ENCODE measurements around the gene KLF7.

KLF7 gene

GRCh38 chr2:207123335-207123744 is 42.4 kb downstream of the KLF7 start:
- no peak for DNase-seq

- DNase-seq, result no peak
Measured at GRCh38 chr2:207122651-207123334, 43.0 kb downstream of the KLF7 start.

GRCh38 chr2:207121784-207122183 is 44.0 kb downstream of the KLF7 start:
- DNase-seq, result no peak

GRCh38 chr2:207119048-207119447 is 46.7 kb downstream of the KLF7 start:
- DNase-seq, result no peak

- no peak for DNase-seq
Measured at GRCh38 chr2:207117668-207118067, 48.1 kb downstream of the KLF7 start.

GRCh38 chr2:207115715-207116364 is 49.9 kb downstream of the KLF7 start:
- no peak for DNase-seq

GRCh38 chr2:207113414-207113813 is 52.3 kb downstream of the KLF7 start:
- DNase-seq, result no peak

- no peak for DNase-seq
Measured at GRCh38 chr2:207112785-207113184, 53.0 kb downstream of the KLF7 start.

- no peak for DNase-seq
Measured at GRCh38 chr2:207112383-207112782, 53.4 kb downstream of the KLF7 start.

- DNase-seq, result no peak
Measured at GRCh38 chr2:207111757-207112156, 54.0 kb downstream of the KLF7 start.

GRCh38 chr2:207110715-207111114 is 55.0 kb downstream of the KLF7 start:
- no peak for DNase-seq

GRCh38 chr2:207110310-207110709 is 55.4 kb downstream of the KLF7 start:
- DNase-seq, result no peak

- DNase-seq, result no peak
Measured at GRCh38 chr2:207109768-207110167, 56.0 kb downstream of the KLF7 start.

- no peak for DNase-seq
Measured at GRCh38 chr2:207108440-207108839, 57.3 kb downstream of the KLF7 start.

- no peak for DNase-seq
Measured at GRCh38 chr2:207107551-207107950, 58.2 kb downstream of the KLF7 start.

- no peak for DNase-seq
Measured at GRCh38 chr2:207107131-207107530, 58.6 kb downstream of the KLF7 start.

- DNase-seq, result no peak
Measured at GRCh38 chr2:207103132-207103531, 62.6 kb downstream of the KLF7 start.

GRCh38 chr2:207101984-207102383 is 63.8 kb downstream of the KLF7 start:
- DNase-seq, result no peak

GRCh38 chr2:207097278-207097677 is 68.5 kb downstream of the KLF7 start:
- no peak for DNase-seq

GRCh38 chr2:207095963-207096362 is 69.8 kb downstream of the KLF7 start:
- DNase-seq, result no peak

- DNase-seq, result no peak
Measured at GRCh38 chr2:207093234-207093633, 72.5 kb downstream of the KLF7 start.

- no peak for DNase-seq
Measured at GRCh38 chr2:207092818-207093217, 72.9 kb downstream of the KLF7 start.

GRCh38 chr2:207091928-207092327 is 73.8 kb downstream of the KLF7 start:
- no peak for DNase-seq

- no peak for DNase-seq
Measured at GRCh38 chr2:207091176-207091575, 74.6 kb downstream of the KLF7 start.

GRCh38 chr2:207090389-207090788 is 75.4 kb downstream of the KLF7 start:
- no peak for DNase-seq

Data from NCI-H187 (cell line).